Measurements from ENCODE around the gene CRHR1.

GRCh38 chr17:45883063-45883462 is 98.9 kb downstream of the CRHR1 start:
- no peak for TF ChIP-seq CTCF (conservative IDR thresholded peaks at IDR 0.05; ENCODE audit: low read depth, low read length)
- no peak for TF ChIP-seq EZH2 (IDR thresholded peaks at IDR 0.05; ENCODE audit: low read length, unreplicated experiment)
- no peak for TF ChIP-seq EZH2phosphoT487 (IDR thresholded peaks at IDR 0.05; ENCODE audit: borderline replicate concordance, low read length)

Measured in PC-3 (cell line).